Thyroid gland (tissue), 4 donors: ENCODE measurements around the gene RBM39.

ENCODE experiments used
- CTCF ChIP-seq, 6 experiments: fragments of 200-600 bp in 3 of 6; fragments of 450-650 bp in 3 of 6; sonication (generic) in 3 of 6; IDR thresholded peaks; one replicate each; pipeline ENCODE4 v1.5.1; 2016 to 2019; ENCODE audit warnings: antibody characterized with exemption in 6 of 6, mild to moderate bottlenecking in 2 of 6, inconsistent platforms in 1 of 6, moderate library complexity in 1 of 6
- POLR2A ChIP-seq, 2 donors: fragments of 450-650 bp; IDR thresholded peaks; one replicate each; pipeline ENCODE4 v1.6.1; 2017; ENCODE audit warnings: antibody characterized with exemption in 2 of 2, mild to moderate bottlenecking in 2 of 2, moderate library complexity in 1 of 2

DNA sequence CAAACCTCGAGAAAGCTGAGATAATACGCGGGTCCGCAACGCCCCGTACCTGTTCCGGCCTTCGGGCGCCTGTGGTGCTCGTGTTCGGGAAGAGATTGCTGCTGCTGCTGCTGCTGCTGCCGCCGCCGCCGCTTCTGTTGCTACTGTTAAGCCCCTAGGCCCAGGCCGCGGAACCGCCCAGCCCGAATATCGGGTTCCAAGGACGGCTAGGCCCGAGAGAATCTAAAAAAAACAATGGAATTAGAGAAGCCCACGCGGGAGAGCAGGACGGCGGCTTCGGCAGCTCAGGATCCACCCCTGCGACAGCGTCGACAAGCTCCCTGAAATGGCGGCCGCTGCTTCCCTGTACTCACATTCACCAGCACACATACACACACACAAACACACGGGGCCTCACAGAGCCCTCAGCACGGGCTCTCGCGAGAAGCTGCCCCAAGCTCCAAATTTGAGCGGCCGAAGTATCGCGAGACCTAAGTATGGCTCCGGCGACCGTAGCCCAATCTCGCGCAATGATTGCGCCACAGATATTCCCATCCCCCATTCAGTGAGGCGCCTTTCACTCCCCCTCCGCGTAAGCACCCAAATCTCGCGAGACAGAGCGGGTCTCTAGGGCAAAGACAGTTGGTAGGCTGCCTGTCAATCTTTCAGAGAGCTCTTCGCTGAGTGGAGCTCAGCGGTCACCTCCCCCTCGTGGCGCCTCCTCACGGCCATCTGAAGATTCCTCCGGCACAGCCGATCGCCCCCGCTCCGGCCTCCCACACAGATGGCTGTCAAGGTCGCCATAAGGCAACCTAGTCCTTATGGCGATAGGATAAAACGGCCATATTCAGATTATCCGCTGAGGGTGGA lies at the start of gene RBM39:
- TF ChIP-seq CTCF (IDR thresholded peaks at IDR 0.05) (peak in 4 of 6 experiments; percentile 6 to 45 (median 41)), POLR2A (IDR thresholded peaks at IDR 0.05) (peak; percentile 96 to 99)
